GM12892 (cell line): ENCODE results near the gene DAPK1.

Experiments
- POLR2A ChIP-seq: IDR thresholded peaks from 2 replicates; pipeline ENCODE4 v1.6.1; 2011; ENCODE audit warnings: low read depth, low read length, control low read depth
- POLR2AphosphoS5 ChIP-seq: IDR thresholded peaks from 2 replicates; pipeline ENCODE4 v1.6.1; 2011; ENCODE audit warnings: low read depth, low read length, control low read depth

GRCh38 chr9:87501806-87502205, 4.1 kb downstream of the DAPK1 start:
- no peak for TF ChIP-seq POLR2A
- TF ChIP-seq POLR2AphosphoS5, result no peak
